DMS 273 treated with DMSO at 0.1 percent for 48 hours (cell line): ENCODE data around the gene HDAC4.

Source experiments
- DNase-seq: peaks from one replicate; lab custom pipeline; 2025; lab: John Stamatoyannopoulos, UW

The HDAC4 gene

DNA sequence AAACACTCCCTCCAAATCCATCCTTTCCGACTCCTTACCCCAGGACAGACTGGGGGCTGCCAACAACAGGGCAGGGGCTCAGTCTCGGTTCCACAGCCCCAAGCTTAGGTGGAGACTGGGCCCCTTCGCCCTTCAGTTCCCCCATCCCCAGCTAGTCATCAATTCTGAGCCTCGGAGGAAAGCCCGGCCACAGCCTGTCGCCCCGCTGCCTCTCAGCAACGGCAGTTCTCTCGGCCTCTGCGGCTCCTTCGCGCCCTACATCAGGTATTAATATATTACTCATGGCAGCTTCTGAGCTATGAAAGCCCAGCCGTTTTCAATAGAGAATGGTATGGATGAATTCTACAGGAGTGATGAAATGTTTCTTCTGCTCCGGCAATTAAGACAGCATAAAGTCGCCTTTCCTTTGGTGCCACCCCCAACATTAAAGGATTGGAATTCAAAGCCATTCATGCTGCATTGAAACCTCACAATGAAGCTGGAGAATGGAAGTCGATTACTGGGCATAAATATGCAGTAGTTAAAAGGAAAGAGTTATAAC lies 2.8 kb downstream of the HDAC4 start:
- DNase-seq = no peak

DNA sequence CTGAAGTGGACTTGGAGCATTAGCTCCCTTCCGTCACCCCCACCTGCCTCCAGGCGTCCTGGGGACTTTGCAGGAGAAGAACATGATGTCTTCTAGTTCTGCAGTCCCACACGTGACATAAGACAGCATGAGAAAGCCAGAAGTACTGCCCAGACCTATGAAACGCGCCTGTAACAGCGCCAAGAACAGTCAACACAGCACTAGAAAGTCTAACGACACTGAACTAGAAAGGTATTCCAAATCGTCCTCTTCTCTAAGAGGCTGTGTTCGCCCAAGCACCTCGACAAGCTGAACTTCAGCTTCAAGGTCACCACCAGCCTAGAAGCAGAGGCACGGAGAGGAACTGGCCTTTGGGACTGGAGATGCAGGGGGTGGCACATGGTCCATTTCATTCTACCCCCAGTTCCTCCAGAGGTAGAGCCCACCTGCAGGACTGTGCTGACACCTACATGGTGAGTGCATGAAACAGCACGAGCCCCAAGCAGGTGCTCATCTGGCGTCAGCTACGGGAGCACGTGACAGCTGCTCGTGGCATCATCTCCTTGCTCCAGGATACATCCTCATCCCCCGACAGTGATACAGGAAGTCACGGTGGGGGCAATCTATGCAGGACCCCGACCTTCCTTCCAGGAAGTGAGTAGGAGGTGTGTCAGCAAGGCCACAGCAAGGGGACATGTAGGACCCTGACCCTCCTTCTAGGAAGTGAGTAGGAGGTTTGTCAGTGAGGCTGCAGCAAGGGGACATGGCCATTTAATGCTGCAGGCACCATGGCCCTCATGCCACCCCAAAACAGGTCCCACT lies 3.7 kb downstream of the HDAC4 start:
- no peak for DNase-seq

DNA sequence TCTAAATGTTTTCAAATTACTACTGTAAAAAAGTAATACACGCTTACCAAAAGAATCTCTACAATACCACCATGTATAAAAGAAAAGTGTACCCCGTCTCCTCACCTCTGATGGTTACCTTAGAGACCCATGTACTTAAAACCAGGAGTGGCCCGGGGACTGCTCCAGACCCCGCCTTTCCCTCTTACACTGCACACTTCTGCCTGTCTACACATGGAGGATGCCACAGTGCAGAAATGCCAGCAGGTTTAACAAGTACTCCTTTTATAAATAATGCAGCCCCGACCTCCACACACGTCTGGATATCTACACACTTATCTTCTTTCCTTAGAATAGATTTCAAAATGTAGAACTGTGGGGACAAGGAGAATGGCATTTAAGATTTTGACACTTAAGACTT lies 5.3 kb downstream of the HDAC4 start:
- DNase-seq = no peak

DNA sequence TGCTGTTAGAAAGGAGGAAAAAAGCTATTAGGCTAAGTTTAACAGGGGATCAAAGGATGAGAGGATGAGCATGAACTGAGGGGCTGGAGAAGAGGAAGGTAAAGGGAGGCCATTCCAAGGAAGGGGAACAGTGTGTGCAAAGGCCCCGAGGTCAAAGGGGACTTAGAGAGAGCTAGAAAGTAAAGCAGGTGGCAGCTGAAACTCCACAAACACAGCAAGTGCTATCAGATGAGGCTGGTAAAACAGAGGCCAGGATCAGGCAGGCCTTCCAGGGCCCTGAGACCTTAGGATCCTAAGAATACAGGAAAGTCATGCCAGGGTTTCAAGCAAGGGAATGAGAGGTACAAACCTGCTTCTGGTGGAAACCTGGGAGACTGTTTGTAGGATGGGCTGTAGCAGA lies 5.8 kb downstream of the HDAC4 start:
- no peak for DNase-seq

DNA sequence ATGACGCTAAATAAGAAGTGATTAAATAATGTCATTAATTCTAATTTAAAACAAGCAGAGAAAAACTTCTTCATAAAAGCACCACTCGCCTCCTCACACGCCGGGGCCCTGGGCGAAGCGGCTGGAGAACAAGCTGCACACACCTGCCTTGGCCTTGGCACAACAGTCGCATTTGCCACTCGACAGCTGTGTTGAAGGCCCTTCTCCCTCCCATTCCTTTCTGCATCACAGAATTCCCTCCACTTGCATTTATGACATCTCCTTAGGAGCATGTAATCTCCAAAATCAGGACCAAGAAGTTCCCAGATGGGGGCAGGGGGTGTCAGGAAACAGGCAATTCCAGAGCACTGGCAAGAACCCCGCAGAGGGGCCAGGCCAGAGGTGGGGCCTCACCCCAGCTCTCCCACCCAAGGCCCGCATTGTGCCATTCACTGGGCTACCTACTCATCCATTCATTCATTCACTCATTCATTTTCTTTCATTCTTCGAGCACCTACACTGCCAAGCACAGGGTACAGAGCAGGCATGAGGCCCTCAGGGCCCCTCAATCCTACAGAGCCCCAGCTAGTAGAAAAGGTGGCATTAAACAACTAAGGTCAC lies 6.4 kb downstream of the HDAC4 start:
- DNase-seq = no peak

DNA sequence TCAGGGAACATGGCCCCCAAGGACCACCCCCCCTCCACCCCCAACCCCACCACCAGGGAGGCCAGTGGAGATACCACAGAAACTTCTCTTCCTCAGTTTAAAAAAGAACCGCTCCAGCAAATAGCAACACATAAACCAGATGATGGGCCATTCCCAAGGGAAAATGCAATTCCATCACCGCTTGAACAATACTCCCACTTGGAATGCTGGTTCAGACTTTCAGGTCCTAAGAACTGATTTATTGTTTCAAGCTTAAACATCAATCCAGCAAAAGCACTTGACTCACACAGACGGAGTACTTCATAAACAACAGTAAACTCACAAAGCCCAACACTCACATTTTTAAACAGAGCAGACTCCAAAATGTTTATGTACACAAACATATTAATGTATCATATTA lies 6.9 kb downstream of the HDAC4 start:
- no peak for DNase-seq

DNA sequence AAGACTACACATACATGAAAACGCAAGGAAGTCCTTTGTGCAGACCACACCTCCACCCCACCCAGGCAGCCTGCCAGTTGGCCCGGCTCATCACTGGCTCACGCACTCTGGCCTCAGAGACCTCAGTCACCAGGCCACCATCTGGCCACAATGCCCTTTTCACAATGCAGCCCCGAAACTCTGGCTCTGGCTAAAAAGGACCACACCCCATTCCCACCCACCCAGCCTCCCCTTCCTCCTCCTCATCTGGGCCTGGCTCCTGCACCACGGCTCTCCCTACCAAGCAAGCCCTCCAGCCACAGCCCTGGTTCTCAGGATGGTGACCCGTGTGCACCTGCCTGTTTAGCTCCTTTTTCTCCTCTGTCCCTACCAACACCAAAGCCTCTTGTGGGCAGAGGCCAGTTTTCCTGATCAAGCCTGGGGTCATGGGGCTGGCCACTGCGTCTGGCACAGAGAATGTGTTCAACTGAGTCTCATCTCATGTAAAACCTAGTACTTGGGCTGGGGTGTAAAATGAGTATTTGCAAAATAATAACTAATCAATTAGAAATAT lies 7.4 kb downstream of the HDAC4 start:
- no peak for DNase-seq

DNA sequence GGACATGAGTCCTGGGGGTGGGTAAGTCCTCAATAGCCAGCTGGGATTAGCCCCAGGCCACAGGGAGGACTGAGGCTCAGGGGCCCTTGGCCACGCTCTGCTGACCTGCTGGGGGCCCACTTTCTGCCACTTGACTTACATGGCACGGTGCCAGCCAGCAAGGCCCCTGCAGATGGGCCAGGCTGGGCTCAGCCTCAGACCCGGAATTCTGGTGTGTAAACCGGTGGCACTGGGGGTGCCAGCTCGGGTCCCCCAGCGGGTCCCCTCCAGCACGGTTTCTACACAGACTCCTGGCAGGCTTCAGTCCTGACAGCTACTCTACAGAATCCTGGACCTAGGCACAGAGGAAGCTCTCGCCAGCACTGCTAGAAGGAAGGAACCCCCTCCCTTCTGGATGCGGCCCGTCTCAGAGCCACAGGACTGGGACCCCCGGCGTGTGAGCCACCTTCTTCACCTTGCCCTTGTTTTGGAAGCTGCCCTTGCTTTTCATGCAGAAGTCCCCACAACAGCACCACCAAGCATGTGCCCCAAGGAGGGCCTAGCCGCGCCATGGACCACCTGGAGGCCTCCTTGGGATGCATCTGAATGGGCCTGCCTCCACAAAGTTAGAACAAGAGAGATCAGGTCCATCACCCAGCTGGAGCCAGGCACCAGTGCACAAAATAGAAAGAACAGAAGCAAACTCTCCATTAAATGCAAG lies 8.0 kb downstream of the HDAC4 start:
- no peak for DNase-seq

DNA sequence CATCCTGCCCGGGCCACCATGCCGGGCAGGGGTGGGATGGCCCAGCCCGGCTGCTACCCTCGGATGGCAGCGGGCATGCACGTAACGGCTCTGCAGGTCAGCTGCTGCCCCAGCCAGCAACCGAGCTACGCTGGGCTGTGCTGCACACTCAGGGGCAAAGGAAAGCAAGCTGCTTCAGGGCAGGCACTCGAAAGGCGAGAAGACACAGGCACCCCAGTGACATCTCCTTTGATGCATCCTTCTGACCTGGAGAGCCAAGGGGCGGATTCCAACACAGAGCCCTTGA lies 8.8 kb downstream of the HDAC4 start:
- DNase-seq = no peak

DNA sequence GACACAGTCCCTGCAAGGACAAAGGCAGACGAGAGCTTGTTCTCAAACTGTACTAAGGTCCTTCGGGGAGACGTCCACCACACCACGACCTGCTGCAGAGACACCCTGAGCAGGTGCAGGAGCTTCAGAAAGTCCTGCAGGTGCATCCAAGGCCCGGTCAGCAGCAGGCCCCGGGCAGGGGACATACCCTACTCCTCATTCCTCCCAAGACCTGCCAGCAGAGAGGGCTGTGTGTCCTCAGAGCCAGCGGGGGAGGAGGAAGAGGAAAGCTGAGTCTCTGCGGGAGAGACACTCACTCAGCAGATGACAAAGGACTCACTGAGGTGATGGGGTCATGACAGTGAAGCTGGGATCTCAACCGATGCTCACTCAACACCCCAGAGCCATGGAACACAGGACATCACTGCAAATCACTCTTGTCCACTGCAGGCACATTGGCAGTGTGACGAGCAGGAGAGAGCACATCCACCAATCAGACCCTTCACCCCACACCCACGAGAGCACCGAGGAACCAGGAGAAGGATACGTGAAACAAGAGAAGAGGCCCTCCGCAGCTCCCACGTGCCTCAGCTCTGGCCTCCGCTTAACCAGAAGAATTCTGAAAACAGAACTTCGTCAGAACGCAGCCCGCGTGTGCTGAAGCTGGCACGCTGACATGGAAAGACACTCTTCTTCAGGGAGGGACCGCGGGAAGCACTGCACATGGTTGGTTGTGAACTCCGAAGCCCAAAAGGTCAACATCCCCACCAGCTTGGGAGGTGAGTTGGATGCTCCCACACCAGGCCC lies 9.3 kb downstream of the HDAC4 start:
- no peak for DNase-seq

DNA sequence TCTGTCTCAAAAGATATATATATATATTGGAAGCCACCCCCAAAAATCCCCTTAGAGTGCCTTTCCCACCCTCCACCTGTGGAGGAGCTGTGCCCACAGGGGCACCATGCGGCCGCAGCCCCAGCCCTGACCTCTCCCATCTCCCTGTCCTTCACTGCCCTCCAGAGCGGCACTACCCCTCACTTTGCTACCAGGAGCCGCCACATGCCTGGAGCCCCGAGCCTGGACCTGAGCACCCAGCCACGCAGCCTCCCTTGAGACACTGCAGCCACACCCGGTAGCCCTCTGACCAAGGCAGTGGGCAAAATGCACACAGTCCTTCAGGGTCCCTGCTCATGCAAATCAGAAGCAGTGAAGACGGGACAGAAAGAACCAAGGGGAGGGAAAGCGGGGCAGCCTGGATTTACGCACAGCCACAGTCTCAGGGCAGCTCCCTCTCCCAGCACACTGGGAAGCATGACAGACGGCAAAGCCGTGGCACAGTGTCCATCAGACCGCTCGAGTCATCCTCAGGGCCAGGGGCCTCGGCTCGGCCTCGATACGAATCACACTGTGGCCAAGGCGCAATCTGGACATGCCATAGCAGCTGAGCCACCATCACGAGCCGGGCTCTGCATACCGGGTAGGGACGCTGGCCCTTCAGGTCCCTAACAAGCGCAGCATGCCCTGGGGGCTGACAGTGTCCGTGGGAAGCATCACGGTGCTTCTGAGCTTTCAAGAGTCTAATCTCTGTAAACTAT lies 10.1 kb downstream of the HDAC4 start:
- no peak for DNase-seq

DNA sequence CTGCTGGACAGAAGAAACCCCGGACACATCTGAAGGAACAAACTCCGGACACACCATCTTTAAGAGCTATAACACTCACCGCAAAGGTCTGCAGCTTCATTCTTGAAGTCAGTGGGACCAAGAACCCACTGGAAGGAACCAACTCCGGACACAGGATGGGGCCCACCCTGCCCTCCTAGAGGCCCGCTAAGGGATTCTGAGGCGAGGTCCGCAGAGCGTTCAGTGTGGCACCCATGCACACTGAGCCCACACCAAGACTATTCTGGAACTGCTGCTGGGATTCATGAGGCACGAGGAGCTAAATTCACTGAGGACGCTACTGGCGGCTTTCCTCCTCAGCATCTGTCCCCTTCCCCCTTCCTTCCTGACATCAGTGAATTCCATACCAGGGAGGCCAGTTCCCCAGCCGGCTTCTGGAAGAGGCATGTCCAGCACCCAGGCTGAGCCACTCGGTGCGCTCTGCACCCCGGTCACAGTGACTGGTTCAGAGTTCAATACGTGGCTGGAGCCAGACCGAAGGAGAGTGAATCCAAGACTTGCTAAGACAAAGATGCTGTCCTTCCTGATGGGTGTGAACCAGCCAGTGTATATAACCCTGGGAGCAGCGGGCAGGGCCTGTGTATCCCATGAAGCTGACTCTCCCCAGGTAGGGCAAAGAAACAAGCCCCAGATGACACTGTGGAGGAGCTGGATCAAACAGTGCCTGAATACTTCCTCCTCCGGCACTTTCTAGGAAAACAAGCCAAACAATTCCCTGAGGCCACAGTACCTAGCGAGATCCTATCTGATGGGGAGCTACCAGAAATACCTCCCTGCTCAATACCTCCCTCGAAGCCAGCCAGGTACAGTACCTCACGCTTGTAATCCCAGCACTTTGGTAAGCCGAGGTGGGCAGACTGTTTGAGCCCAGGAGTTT lies 11.1 kb downstream of the HDAC4 start:
- no peak for DNase-seq

DNA sequence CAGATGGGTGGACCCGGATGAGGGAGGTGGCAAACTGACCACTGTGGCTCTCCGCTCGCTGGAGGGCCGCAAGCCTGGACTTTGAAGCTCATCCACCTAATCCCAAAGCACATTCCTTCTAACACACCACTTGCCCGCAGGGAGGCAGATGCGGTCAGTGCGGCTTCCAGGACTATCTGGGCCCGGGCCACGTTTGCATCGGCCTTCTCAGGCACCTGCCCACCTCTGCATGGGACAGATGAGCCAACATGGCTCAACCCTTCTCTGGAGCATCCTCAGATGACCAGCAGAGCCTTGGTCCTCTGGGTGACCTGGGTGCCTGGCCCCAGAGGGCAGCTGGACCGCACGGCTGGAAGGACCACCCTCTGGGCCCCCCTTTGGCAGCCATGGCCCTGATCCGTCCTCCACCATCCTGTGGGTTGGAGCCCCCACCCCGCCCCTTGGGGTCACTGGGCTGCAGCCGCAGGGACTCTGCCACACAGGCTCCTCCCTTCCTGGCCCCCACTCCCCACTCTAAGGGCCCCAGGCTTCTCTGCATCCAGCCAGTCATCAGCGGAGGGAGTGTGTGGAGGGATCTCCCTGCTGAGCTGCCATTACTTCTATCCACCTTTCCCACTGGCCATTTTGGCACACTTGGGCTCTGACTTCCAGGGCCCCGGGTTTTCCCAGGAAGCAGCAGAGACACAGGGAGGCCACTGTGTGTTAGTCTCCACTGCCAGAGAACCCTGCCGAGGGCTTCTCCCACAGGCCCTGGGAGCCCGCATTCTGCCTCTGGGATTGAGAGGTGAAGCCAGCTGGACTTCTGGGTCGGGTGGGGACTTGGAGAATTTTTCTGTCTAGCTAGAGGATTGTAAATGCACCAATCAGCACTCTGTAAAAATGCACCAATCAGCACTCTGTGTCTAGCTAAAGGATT lies 12.3 kb downstream of the HDAC4 start:
- no peak for DNase-seq

DNA sequence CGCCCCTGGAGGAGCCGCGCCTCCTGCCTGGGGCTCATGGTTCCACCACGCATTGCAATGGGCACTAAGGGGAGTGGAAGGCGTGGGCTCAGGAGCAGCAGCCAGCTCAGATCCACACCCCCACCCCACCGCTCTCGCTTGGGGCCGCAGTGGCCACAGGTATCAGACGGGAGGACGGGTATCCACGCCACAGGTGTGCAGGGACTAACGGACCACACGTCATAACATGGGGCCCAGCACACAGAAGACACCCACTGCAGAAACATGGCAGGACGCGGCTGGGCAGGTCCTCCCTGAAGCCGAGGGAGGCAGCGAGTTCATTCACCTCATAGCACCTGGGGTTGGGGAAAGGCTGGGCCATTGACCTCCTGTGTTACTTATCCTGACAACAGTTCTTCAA lies 13.0 kb downstream of the HDAC4 start:
- DNase-seq = no peak

DNA sequence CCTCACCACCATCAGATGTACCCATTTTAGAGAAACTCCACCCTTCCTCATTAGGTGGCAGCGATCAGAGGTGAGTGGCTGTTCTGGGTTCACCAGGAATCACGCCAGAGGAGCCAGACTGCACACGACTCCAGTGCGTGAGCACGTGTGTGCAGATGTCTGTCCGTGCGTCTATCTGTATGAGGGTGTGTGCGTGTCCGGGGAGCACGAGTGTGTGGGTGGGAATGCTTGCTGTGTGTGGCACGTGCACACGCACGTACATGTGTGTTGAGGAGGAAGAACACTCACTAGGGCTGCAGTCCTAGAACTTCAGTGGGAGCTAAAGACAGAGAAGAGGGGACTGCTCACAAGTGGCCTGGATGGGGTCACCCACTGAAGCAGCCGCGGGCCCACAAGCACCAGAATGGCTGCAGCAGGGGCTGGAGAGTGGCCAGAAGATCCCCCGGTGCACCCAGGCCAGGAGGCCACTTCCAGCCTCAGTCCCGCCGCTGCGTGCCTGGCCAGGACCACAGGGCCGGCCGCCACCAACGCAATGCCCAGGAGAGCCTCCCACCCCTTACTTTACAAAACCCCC lies 13.9 kb downstream of the HDAC4 start:
- no peak for DNase-seq

DNA sequence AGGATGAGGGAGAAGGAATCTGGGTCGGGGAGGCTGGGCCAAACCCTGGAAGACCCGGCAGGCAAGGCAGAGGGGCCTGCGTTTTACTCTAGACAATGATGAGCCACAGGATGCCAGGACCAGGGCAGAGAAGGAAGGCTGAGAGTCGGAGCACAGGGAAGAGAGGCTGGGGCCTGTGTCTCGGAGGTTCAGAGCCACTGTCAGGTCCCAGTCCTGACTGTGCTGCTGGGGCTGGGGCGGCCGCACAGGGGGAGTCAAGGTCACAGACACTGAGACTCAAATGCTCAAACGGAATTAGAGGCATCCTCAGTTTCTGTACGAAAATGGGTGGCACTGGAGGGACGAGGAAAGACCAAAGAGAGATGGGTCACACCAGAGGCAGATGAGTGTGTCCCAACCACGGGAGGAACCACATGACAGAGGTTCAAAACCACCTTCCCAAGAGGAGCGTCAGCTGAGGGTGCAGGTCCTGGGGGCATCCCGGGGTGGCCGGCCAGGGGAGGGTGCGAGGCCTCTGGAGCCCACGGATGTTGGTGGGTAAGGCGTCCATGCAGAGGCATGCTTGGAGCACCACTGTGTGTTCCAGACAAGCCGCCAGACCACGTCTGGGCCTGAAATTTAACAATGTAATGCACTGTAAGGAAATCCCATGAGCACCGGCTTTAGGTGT lies 14.7 kb downstream of the HDAC4 start:
- no peak for DNase-seq

DNA sequence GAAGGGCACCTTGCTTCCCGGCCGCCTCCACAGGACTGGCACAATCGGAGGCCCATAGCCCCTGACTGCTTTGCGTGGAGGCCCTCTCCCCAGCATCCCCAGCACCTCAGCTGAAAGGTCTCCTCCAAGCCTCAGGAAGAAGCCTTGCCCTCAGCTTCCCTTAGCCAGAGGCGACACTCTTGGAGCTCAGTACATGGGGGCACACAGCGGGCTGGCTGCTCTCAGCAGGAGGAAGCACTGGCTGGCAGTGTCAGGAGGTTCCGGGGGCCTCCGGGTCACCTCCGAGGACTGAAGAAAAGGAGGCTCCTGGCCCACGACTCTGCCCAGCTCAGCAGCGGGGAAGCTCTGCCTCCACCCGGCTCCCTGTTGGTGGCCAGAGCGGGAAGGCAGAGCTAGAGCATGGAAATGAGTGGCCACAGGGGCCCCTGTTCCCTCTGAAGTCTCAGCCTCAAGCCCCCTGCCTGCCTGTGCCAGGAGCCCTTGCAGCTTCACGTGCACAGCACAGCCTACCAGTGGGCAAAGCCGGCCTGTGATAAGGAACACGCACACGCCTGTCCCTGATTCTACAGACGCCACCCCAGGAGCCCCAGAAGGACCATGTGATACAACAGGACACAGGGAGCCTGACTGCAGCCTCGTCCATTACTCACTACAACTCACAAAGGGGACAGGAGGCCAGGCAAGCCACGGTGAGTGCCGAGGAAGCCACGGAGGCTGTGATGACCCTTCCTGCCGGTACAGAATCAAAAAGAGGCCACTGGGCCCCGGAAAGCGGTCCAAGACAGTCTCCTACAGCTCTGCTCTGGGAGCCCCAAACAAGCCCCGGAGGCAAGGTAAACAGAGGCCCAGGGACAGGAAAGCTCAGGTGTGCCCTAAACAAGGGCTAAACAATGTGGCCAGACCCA lies 15.5 kb downstream of the HDAC4 start:
- no peak for DNase-seq
